ENCODE results near the gene P2RX1. TPM values are rescaled to one million over a fixed set of nuclear protein-coding genes. Genes with fewer than 3 reads are reported as not detected.
A peak's percentile ranks its signal among the peaks of the same experiment; 100 is the strongest.

Gene P2RX1
- total RNA-seq, 2 donors from 2014 or later = 39.2 to 45.4 TPM

GRCh38 chr17:3922765-3923164 lies 6.5 kb upstream of the P2RX1 start:
- Histone ChIP-seq H3K4me1 (peaks cover 5% of the 10 kb centered on the region), H3K9me3 (no peaks in the 10 kb centered on the region), H3K4me3 (no peak overlapping the region), H3K27ac (no peak overlapping the region), H3K36me3 (replicated peaks in 1 of 2; ENCODE audit: insufficient read depth in 1 of 2, low read depth in 2 of 2) (no peaks in the 10 kb centered on the region), H3K27me3 (no peaks in the 10 kb centered on the region)
- TF ChIP-seq POLR2A (IDR thresholded peaks at IDR 0.05) (no peak), CTCF (IDR thresholded peaks at IDR 0.05) (no peak)
- DNase-seq (no peak), ATAC-seq (no peak)
- 89 to 90% methylated on average over 2 to 7 of the region's 7 CpGs for WGBS, 2 donors
- intact Hi-C loops (cut with DNase I) = no loop called here

- Histone ChIP-seq H3K27me3 (no peaks in the 10 kb centered on the region), H3K9me3 (no peaks in the 10 kb centered on the region), H3K4me1 (peaks cover 15% of the 10 kb centered on the region), H3K27ac (no peak overlapping the region), H3K4me3 (no peak overlapping the region), H3K36me3 (replicated peaks in 1 of 2; ENCODE audit: insufficient read depth in 1 of 2, low read depth in 2 of 2) (no peaks in the 10 kb centered on the region)
- DNase-seq = peak in 2 of 4 donors; percentile 57 to 59
- no peak for TF ChIP-seq POLR2A (IDR thresholded peaks at IDR 0.05)
- no peak for TF ChIP-seq CTCF (IDR thresholded peaks at IDR 0.05)
- ATAC-seq = peak; percentile 58
- 64 to 90% methylated on average over 4 to 26 of the region's 27 CpGs for WGBS, 2 donors
- intact Hi-C loops (cut with DNase I) = no loop called here
Observed at GRCh38 chr17:3921502-3922319, 5.4 kb upstream of the P2RX1 start.

GRCh38 chr17:3921006-3921405 lies 4.7 kb upstream of the P2RX1 start:
- ATAC-seq = no peak
- no peaks in the 10 kb centered on the region for H3K27me3 ChIP-seq
- no peaks in the 10 kb centered on the region for H3K9me3 ChIP-seq
- TF ChIP-seq CTCF (IDR thresholded peaks at IDR 0.05) (no peak), POLR2A (IDR thresholded peaks at IDR 0.05) (no peak)
- peaks cover 16% of the 10 kb centered on the region for H3K4me1 ChIP-seq
- H3K4me3 ChIP-seq = no peak overlapping the region
- no peaks in the 10 kb centered on the region for H3K36me3 ChIP-seq (replicated peaks in 1 of 2; ENCODE audit: insufficient read depth in 1 of 2, low read depth in 2 of 2)
- no peak for DNase-seq
- intact Hi-C loops (cut with DNase I) = no loop called here
- no peak overlapping the region for H3K27ac ChIP-seq
- 81 to 90% methylated on average over 16 of the region's 16 CpGs for WGBS, 2 donors

- ATAC-seq (no peak), DNase-seq (no peak)
- peaks cover 16% of the 10 kb centered on the region for H3K4me1 ChIP-seq
- H3K9me3 ChIP-seq = no peaks in the 10 kb centered on the region
- TF ChIP-seq CTCF (IDR thresholded peaks at IDR 0.05) = no peak
- TF ChIP-seq POLR2A (IDR thresholded peaks at IDR 0.05) = no peak
- 83 to 95% methylated on average over 2 to 18 of the region's 22 CpGs for WGBS, 2 donors
- H3K4me3 ChIP-seq = no peak overlapping the region
- no peaks in the 10 kb centered on the region for H3K27me3 ChIP-seq
- no peaks in the 10 kb centered on the region for H3K36me3 ChIP-seq (replicated peaks in 1 of 2; ENCODE audit: insufficient read depth in 1 of 2, low read depth in 2 of 2)
- no peak overlapping the region for H3K27ac ChIP-seq
- intact Hi-C loops (cut with DNase I) = loop anchor here (10.0 kb wide), 1 partner anchor 156 kb away; no protein-coding TSS in a partner anchor
Observed at GRCh38 chr17:3919123-3919624, 2.9 kb upstream of the P2RX1 start.

All from body of pancreas (tissue), 4 donors.